Mammary epithelial cell (primary cell): ENCODE measurements around the gene FAAP100.

Source experiments
- CTCF ChIP-seq, 2 donors: IDR thresholded peaks in 1 of 2; conservative IDR thresholded peaks in 1 of 2; 2 replicates each; pipeline ENCODE4 v1.5.1; 2011 to 2012; ENCODE audit warnings: inconsistent platforms in 2 of 2, low read length in 2 of 2, mild to moderate bottlenecking in 2 of 2, control low read depth in 1 of 2, low read depth in 1 of 2; ENCODE audit not compliant: insufficient read depth in 1 of 2; ENCODE audit errors: extremely low read depth in 1 of 2
- EZH2 ChIP-seq: IDR thresholded peaks from 2 replicates; pipeline ENCODE4 v1.6.1; 2012; ENCODE audit warnings: low read length, inconsistent platforms, borderline replicate concordance

GRCh38 chr17:81517009-81517338 is 35.2 kb downstream of the FAAP100 start:
- no peak for TF ChIP-seq CTCF (conservative IDR thresholded peaks at IDR 0.05 in 1 of 2, IDR thresholded peaks at IDR 0.05 in 1 of 2; ENCODE audit: extremely low read depth in 1 of 2, insufficient read depth in 1 of 2, low read depth in 1 of 2, low read length in 2 of 2)
- no peak for TF ChIP-seq EZH2
